Measurements from ENCODE around the gene CD58. TPM values are rescaled to one million over a fixed set of nuclear protein-coding genes. Genes with fewer than 3 reads are reported as not detected.
"Not testable (repeated sequence)": the region's sequence is repeated elsewhere in the genome, so short reads cannot be mapped to it uniquely, and the experiment has no call there.

CD58 gene
- total and polyA plus RNA-seq, 11 donors = 19.6 to 45.8 (median 30.8) TPM

- ATAC-seq = peak in 1 of 4 donors; percentile 6
- not testable (repeated sequence) for DNase-seq, H3K27me3 ChIP-seq, H3K36me3 ChIP-seq, H3K9me3 ChIP-seq, H3K4me3 ChIP-seq, H3K27ac ChIP-seq
- WGBS, 4 donors = 44 to 59% (median 54%) methylated on average over 7 to 9 of the region's 9 CpGs
- intact Hi-C loops (cut with DNase I) = loop anchor here in 1 of 10 donors (10.0 kb wide), 1 partner anchor 466 kb away; no protein-coding TSS in a partner anchor
- H3K4me1 ChIP-seq = peaks cover 0 to 16% (median 0%) of the 10 kb centered on the region in 12 donors
Observed at GRCh38 chr1:116589101-116589735, 18.4 kb upstream of the CD58 start.

GRCh38 chr1:116587501-116588227, 16.8 kb upstream of the CD58 start:
- DNase-seq (no peak), ATAC-seq (peak in 1 of 4 donors; percentile 62)
- intact Hi-C loops (cut with DNase I) = loop anchor here in 1 of 10 donors (10.0 kb wide), 1 partner anchor 467 kb away; no protein-coding TSS in a partner anchor
- Histone ChIP-seq H3K36me3 (peaks cover 0 to 9% (median 0%) of the 10 kb centered on the region in 9 donors), H3K4me1 (peaks cover 0 to 12% (median 0%) of the 10 kb centered on the region in 12 donors), H3K4me3 (no peak overlapping the region), H3K27me3 (no peaks in the 10 kb centered on the region), H3K27ac (peak overlapping the region in 7 of 12 donors; percentile 5 to 59 (median 51)), H3K9me3 (no peaks in the 10 kb centered on the region)
- TF ChIP-seq POLR2A (IDR thresholded peaks at IDR 0.05) (no peak), CTCF (IDR thresholded peaks at IDR 0.05) (no peak)
- WGBS, 4 donors = 72 to 77% (median 75%) methylated on average over 5 of the region's 5 CpGs

GRCh38 chr1:116586741-116587143, 15.9 kb upstream of the CD58 start:
- 68 to 84% (median 81%) methylated on average over 3 of the region's 3 CpGs for WGBS, 4 donors
- TF ChIP-seq CTCF (IDR thresholded peaks at IDR 0.05) = no peak
- TF ChIP-seq POLR2A (IDR thresholded peaks at IDR 0.05) = no peak
- H3K4me3 ChIP-seq = no peak overlapping the region
- ATAC-seq (no peak), DNase-seq (no peak)
- H3K36me3 ChIP-seq = peaks cover 0 to 9% (median 0%) of the 10 kb centered on the region in 9 donors
- peak overlapping the region in 1 of 12 donors; percentile 51 for H3K27ac ChIP-seq
- H3K9me3 ChIP-seq = no peaks in the 10 kb centered on the region
- peaks cover 0 to 12% (median 0%) of the 10 kb centered on the region in 12 donors for H3K4me1 ChIP-seq
- intact Hi-C loops (cut with DNase I) = loop anchor here in 1 of 10 donors (10.0 kb wide), 1 partner anchor 468 kb away; no protein-coding TSS in a partner anchor
- H3K27me3 ChIP-seq = no peaks in the 10 kb centered on the region

GRCh38 chr1:116585886-116586285, 15.1 kb upstream of the CD58 start:
- Histone ChIP-seq H3K36me3 (peaks cover 0 to 9% (median 0%) of the 10 kb centered on the region in 9 donors), H3K4me1 (peaks cover 0 to 12% (median 0%) of the 10 kb centered on the region in 12 donors), H3K27ac (no peak overlapping the region), H3K27me3 (no peaks in the 10 kb centered on the region), H3K4me3 (no peak overlapping the region), H3K9me3 (no peaks in the 10 kb centered on the region)
- DNase-seq = no peak
- intact Hi-C loops (cut with DNase I) = loop anchor here in 1 of 10 donors (10.0 kb wide), 1 partner anchor 469 kb away; no protein-coding TSS in a partner anchor
- no peak for ATAC-seq
- 52 to 71% (median 69%) methylated on average over 1 of the region's 1 CpG for WGBS, 4 donors
- no peak for TF ChIP-seq CTCF (IDR thresholded peaks at IDR 0.05)
- no peak for TF ChIP-seq POLR2A (IDR thresholded peaks at IDR 0.05)
